GM12878 (cell line): Measurements from ENCODE around the gene TUFM. TPM values are rescaled to one million over a fixed set of nuclear protein-coding genes. Genes with fewer than 3 reads are reported as not detected.
A peak's percentile ranks its signal among the peaks of the same experiment; 100 is the strongest.

Experiments
- ATAC-seq: fragments of 200-7000 bp; cut with Tn5 transposase; 3 replicates; pipeline ENCODE4 v1.9.1; 2020; ENCODE audit warnings: mild to moderate bottlenecking, moderate library complexity
- BruUV-seq: library from RNA; stranded (reverse); fragments of 400-500 nt; replicated peaks from 2 replicates; lab custom pipeline; 2021; lab: Mats Ljungman, UMichigan
- CTCF ChIA-PET: fragments of 300-600 bp; sonication (Branson Sonifier 250); formaldehyde crosslinking; extraction: SDS; loops from one replicate; lab custom pipeline; 2021; ENCODE audit warnings: inconsistent platforms; lab: Yijun Ruan, JAX
- POLR2A ChIA-PET: fragments of 350-600 bp; formaldehyde crosslinking; extraction: SDS; loops from one replicate; lab custom pipeline; 2021; ENCODE audit warnings: inconsistent platforms; lab: Charles Lee
- RAD21 ChIA-PET: fragments of 300-600 bp; sonication (Branson Sonifier 250); formaldehyde crosslinking; loops from one replicate; lab custom pipeline; 2023; ENCODE audit warnings: antibody characterized with exemption; ENCODE audit not compliant: unreplicated experiment; lab: Charles Lee
- SMC1A ChIA-PET: fragments of 300-600 bp; sonication (Branson Sonifier 250); formaldehyde crosslinking; loops from one replicate; lab custom pipeline; 2023; ENCODE audit not compliant: unreplicated experiment, uncharacterized antibody; lab: Charles Lee
- DNase-seq: peaks from one replicate; pipeline ENCODE4 v3.0.0-alpha.2; 2011; ENCODE audit warnings: low read depth, low spot score
- FAIRE-seq: peaks from 3 replicates; lab custom pipeline; 2011; peaks lifted over from hg19 to GRCh38; lab: Jason Lieb, UNC
- H2AFZ ChIP-seq: 2 replicates; pipeline ENCODE4 v1.6.0; 2011; ENCODE audit warnings: low read depth, low read length, control low read depth; ENCODE audit not compliant: control insufficient read depth
- H3K27ac ChIP-seq: 2 replicates; pipeline ENCODE4 v1.5.1; 2011; ENCODE audit warnings: control low read depth; ENCODE audit not compliant: control insufficient read depth, insufficient read depth
- H3K27me3 ChIP-seq, 2 experiments: replicated peaks in 1 of 2; 2 replicates each; pipeline versions ENCODE4 v1.6.0 to v1.6.1; 2011; ENCODE audit warnings: low read length in 1 of 2; ENCODE audit not compliant: control insufficient read depth in 2 of 2, insufficient read depth in 2 of 2
- H3K36me3 ChIP-seq, 2 experiments: 2 replicates each; pipeline ENCODE4 v1.5.1; 2011; ENCODE audit warnings: low read length in 1 of 2; ENCODE audit not compliant: control insufficient read depth in 2 of 2, insufficient read depth in 2 of 2
- H3K4me1 ChIP-seq: 2 replicates; pipeline ENCODE4 v1.6.1; 2011; ENCODE audit warnings: mild to moderate bottlenecking, low read length, moderate library complexity, mixed read lengths; ENCODE audit not compliant: control insufficient read depth, insufficient read depth
- H3K4me2 ChIP-seq: 2 replicates; pipeline ENCODE4 v1.6.0; 2011; ENCODE audit warnings: control low read depth; ENCODE audit not compliant: control insufficient read depth, insufficient read depth
- H3K4me3 ChIP-seq: fragments of 200-600 bp; sonication (generic); 2 replicates; pipeline ENCODE4 v1.5.1; 2016
- H3K79me2 ChIP-seq: 2 replicates; pipeline ENCODE4 v1.6.0; 2011; ENCODE audit warnings: low read length; ENCODE audit not compliant: control insufficient read depth, insufficient read depth
- H3K9ac ChIP-seq: 2 replicates; pipeline ENCODE4 v1.8.0; 2011; ENCODE audit warnings: low read length, control low read depth, mixed read lengths; ENCODE audit not compliant: control insufficient read depth, insufficient read depth
- H3K9me3 ChIP-seq: replicated peaks from 3 replicates; pipeline ENCODE4 v1.5.1; 2011; ENCODE audit warnings: mild to moderate bottlenecking, low read length; ENCODE audit not compliant: control insufficient read depth, insufficient read depth
- H4K20me1 ChIP-seq: 2 replicates; pipeline ENCODE4 v1.6.0; 2011; ENCODE audit not compliant: control insufficient read depth, insufficient read depth
- BMI1 ChIP-seq: fragments of 450-650 bp; IDR thresholded peaks from 2 replicates; pipeline ENCODE4 v1.6.1; 2016; ENCODE audit warnings: mild to moderate bottlenecking, moderate library complexity, borderline replicate concordance
- CBX3 ChIP-seq: fragments of 200-600 bp; sonication (generic); IDR thresholded peaks from 2 replicates; pipeline ENCODE4 v1.6.1; 2016; ENCODE audit warnings: low read depth, borderline replicate concordance
- FOS ChIP-seq: IDR thresholded peaks from 3 replicates; pipeline ENCODE4 v1.6.1; 2011; ENCODE audit warnings: borderline replicate concordance; ENCODE audit not compliant: insufficient read length; ENCODE audit errors: extremely low read depth
- FOXK2 ChIP-seq: fragments of 450-650 bp; IDR thresholded peaks from 2 replicates; pipeline ENCODE4 v1.6.1; 2017; ENCODE audit warnings: mild to moderate bottlenecking, moderate library complexity
- FOXM1 ChIP-seq: IDR thresholded peaks from 2 replicates; pipeline ENCODE4 v1.6.1; 2012; ENCODE audit warnings: low read depth, mild to moderate bottlenecking, inconsistent platforms, low read length, moderate library complexity
- IKZF1 ChIP-seq: fragments of 450-650 bp; conservative IDR thresholded peaks from 2 replicates; pipeline ENCODE4 v1.6.1; 2017; ENCODE audit warnings: antibody characterized with exemption, mild to moderate bottlenecking
- LARP7 ChIP-seq: fragments of 450-650 bp; IDR thresholded peaks from 2 replicates; pipeline ENCODE4 v1.6.1; 2017; ENCODE audit warnings: mild to moderate bottlenecking
- MEF2B ChIP-seq: fragments of 450-650 bp; IDR thresholded peaks from 2 replicates; pipeline ENCODE4 v1.6.1; 2018; ENCODE audit warnings: mild to moderate bottlenecking, moderate library complexity; ENCODE audit not compliant: partially characterized antibody, poor library complexity, severe bottlenecking
- NFXL1 ChIP-seq: fragments of 450-650 bp; IDR thresholded peaks from 2 replicates; pipeline ENCODE4 v1.6.1; 2017; ENCODE audit warnings: antibody characterized with exemption, mild to moderate bottlenecking, borderline replicate concordance
- NFYB ChIP-seq: IDR thresholded peaks from 2 replicates; pipeline ENCODE4 v1.6.1; 2011; ENCODE audit warnings: low read depth, mild to moderate bottlenecking, low read length, improper control_type of control experiment, moderate library complexity; ENCODE audit not compliant: insufficient read depth
- NR2C2 ChIP-seq: IDR thresholded peaks from 2 replicates; pipeline ENCODE4 v1.6.1; 2011; ENCODE audit warnings: borderline replicate concordance, low read depth; ENCODE audit not compliant: control insufficient read depth, insufficient read length
- NRF1 ChIP-seq: conservative IDR thresholded peaks from 2 replicates; pipeline ENCODE4 v1.6.1; 2011; ENCODE audit warnings: mild to moderate bottlenecking, low read depth, low read length, improper control_type of control experiment
- PML ChIP-seq: IDR thresholded peaks from 2 replicates; pipeline ENCODE4 v1.6.1; 2012; ENCODE audit warnings: low read length, inconsistent platforms
- RELA ChIP-seq: fragments of 450-650 bp; IDR thresholded peaks from 2 replicates; pipeline ENCODE4 v1.8.0; 2014; ENCODE audit warnings: borderline replicate concordance; ENCODE audit not compliant: partially characterized antibody
- SIN3A ChIP-seq: IDR thresholded peaks from 2 replicates; pipeline ENCODE4 v1.6.1; 2012; ENCODE audit warnings: low read depth, low read length, improper control_type of control experiment
- SRF ChIP-seq, 2 experiments: IDR thresholded peaks; 2 replicates each; pipeline ENCODE4 v1.6.1; 2011; ENCODE audit warnings: low read depth in 2 of 2, low read length in 2 of 2, mild to moderate bottlenecking in 1 of 2, moderate library complexity in 1 of 2
- TAF1 ChIP-seq: IDR thresholded peaks from 2 replicates; pipeline ENCODE4 v1.6.1; 2011; ENCODE audit warnings: mild to moderate bottlenecking, low read depth, low read length, borderline replicate concordance
- ZBED1 ChIP-seq: IDR thresholded peaks from 2 replicates; pipeline ENCODE4 v1.6.1; 2016; ENCODE audit warnings: borderline replicate concordance
- ZNF207 ChIP-seq: fragments of 450-650 bp; IDR thresholded peaks from 2 replicates; pipeline ENCODE4 v1.6.1; 2014; ENCODE audit warnings: antibody characterized with exemption, mild to moderate bottlenecking, borderline replicate concordance
- ZNF24 ChIP-seq: fragments of 450-650 bp; IDR thresholded peaks from 2 replicates; pipeline ENCODE4 v1.6.1; 2017; ENCODE audit warnings: antibody characterized with exemption, mild to moderate bottlenecking
- WGBS: methylation state at CpG from one replicate; pipeline ENCODE4 v1.1.6; 2016; ENCODE audit warnings: low lambda C conversion rate; ENCODE audit not compliant: insufficient replicate concordance, insufficient coverage; ENCODE audit errors: missing lambda C conversion rate; 5-methylcytosine and 5-hydroxymethylcytosine counted together
- in situ Hi-C: fragments of 300-500 bp; cut with MboI; formaldehyde crosslinking; loops from 9 replicates; pipeline ENCODE4 v1.14.3; 2018; ENCODE audit warnings: mixed read lengths
- intact Hi-C: fragments of 100-400 bp; cut with micrococcal nuclease; formaldehyde crosslinking; loops from one replicate; pipeline ENCODE4 v1.14.2; 2022; ENCODE audit not compliant: unreplicated experiment
- polyA plus RNA-seq, 11 experiments: library from polyadenylated mRNA; depleted of rRNA in 4 of 11; unstranded in 6 of 11; stranded (reverse) in 5 of 11; fragments of >200 nt; fragmentation: Nextera tagmentation in 4 of 11; fragmentation: Illumina TruSeq in 1 of 11; extraction: Ambion mirVana in 4 of 11; extraction: Trizol in 1 of 11; gene quantifications; 1 replicate in 1 of 11; 2 replicates in 10 of 11; pipeline versions ENCODE4 v1.2.1 to v1.2.3, GENCODE V29; 2011 to 2016; ENCODE audit warnings: inconsistent platforms in 2 of 11, missing spikeins in 2 of 11, low read depth in 1 of 11
- total RNA-seq, 4 experiments: library from RNA; depleted of rRNA in 3 of 4; stranded (reverse); fragments of >200 nt in 3 of 4; fragmentation: Illumina TruSeq in 1 of 4; extraction: Trizol in 1 of 4; gene quantifications; 2 replicates each; pipeline versions ENCODE4 v1.2.1 to v1.2.3, GENCODE V29; 2013 to 2021

The TUFM gene
- total and polyA plus RNA-seq, 10 of the 15 experiments (the other 5 are each of a cell fraction or from before 2014, with no cell fraction given): 23.4 to 354 (median 182) TPM

DNA sequence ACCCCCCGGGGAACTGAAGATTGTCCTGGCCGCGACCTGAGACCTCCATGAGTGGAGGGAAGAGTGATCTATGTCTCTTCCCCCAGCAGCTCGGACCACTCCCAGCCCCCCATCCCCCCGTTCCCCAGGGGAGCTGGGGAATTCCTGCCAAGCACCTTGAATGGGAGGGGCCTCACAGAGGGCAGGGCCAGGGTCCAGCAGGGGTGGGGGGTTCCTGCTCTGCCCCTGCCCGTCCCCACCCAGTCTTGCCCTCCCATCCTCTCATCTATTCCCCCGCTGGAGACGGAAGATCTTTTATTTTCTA is 9.4 kb downstream of the TUFM start:
- H3K27me3 ChIP-seq: no peaks in the 10 kb centered on the region
- H3K4me2 ChIP-seq: no peak overlapping the region
- POLR2A ChIA-PET: no interaction called here
- CTCF ChIA-PET: interaction anchor here (1.1 to 1.5 kb wide), 3 partner anchors 9 to 108 kb away, joined by 4 to 5 read pairs (median 5); partner anchors contain the start of gene TUFM
- no peak overlapping the region for H3K27ac ChIP-seq
- SMC1A ChIA-PET: no interaction called here
- ATAC-seq: no peak
- TF ChIP-seq BMI1: no peak
- peak; percentile 67 for TF ChIP-seq MEF2B
- no peaks in the 10 kb centered on the region for H3K9me3 ChIP-seq
- H3K4me1 ChIP-seq: no peaks in the 10 kb centered on the region
- intact Hi-C loops: no loop called here
- 77% methylated on average over 6 of the region's 8 CpGs for WGBS
- in situ Hi-C loops: no loop called here
- H4K20me1 ChIP-seq: no peaks in the 10 kb centered on the region
- RAD21 ChIA-PET: no interaction called here
- no peak overlapping the region for H2AFZ ChIP-seq
- no peak overlapping the region for H3K4me3 ChIP-seq
- BruUV-seq: no TSS peak
- no peaks in the 10 kb centered on the region for H3K79me2 ChIP-seq
- peaks cover 40 to 45% of the 10 kb centered on the region in 2 experiments for H3K36me3 ChIP-seq
- H3K9ac ChIP-seq: no peak overlapping the region
- no peak for FAIRE-seq
- DNase-seq: no peak

DNA sequence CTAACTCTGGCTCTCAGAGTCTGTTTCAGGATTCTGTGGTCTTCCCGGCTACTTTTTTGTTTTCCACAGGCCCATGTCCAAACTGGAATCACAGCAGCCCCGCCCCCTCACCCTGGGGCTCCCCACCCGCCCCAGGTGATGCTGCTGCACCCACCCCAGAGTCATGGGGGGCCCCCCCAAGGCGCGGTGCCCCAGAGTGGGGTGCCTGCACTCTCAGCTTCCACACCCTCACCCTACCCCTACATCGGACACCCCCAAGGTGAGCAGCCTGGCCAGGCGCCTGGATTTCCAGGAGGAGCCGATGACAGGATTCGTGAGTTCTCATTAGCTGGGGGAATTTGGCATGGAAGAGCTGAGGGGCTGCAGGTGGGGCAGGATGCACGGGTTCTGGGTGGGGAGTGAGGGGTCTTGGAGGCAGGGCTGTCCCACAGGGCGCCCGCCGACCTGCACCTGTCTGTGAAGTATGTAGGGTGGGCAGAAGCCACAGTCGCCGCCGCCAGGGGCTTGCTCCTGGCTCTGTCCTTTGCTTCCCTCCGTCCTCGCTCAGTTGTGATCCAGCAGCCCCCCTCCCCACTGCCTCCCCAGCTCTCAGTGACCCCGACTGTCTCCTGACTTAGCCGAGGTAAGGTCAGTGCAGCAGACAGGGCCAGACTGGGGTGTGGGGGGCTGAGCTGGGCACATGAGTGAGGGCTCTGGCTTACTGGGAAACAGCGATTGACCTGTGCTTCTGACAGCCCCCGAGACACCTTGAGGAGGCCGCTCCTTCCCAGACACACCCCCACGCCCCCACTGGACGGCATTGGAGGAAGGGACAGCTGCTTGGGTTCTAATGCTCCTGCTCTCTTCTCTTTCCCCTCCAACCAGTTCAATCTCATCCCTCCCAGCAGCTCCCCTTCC is 10.0 kb downstream of the TUFM start:
- RAD21 ChIA-PET: no interaction called here
- no peaks in the 10 kb centered on the region for H3K4me1 ChIP-seq
- peaks cover 43 to 45% of the 10 kb centered on the region in 2 experiments for H3K36me3 ChIP-seq
- intact Hi-C loops: no loop called here
- POLR2A ChIA-PET: no interaction called here
- H3K27me3 ChIP-seq: no peaks in the 10 kb centered on the region
- CTCF ChIA-PET: interaction anchor here (1.1 to 1.5 kb wide), 3 partner anchors 9 to 109 kb away, joined by 4 to 5 read pairs (median 5); partner anchors contain the start of gene TUFM
- no peak overlapping the region for H3K4me2 ChIP-seq
- no peaks in the 10 kb centered on the region for H4K20me1 ChIP-seq
- SMC1A ChIA-PET: no interaction called here
- ATAC-seq: no peak
- in situ Hi-C loops: no loop called here
- H3K27ac ChIP-seq: no peak overlapping the region
- WGBS: 91% methylated on average over 22 of the region's 25 CpGs
- H3K79me2 ChIP-seq: no peaks in the 10 kb centered on the region
- H3K4me3 ChIP-seq: no peak overlapping the region
- BruUV-seq: TSS peak; percentile 29
- TF ChIP-seq NFYB (no peak), RELA (no peak), ZBED1 (no peak), IKZF1 (no peak), FOXM1 (no peak), NFXL1 (no peak), CBX3 (no peak), NRF1 (no peak), NR2C2 (no peak), PML (no peak), TAF1 (no peak), ZNF24 (no peak), SRF (IDR thresholded peaks at IDR 0.05; ENCODE audit: low read depth in 2 of 2, low read length in 2 of 2) (no peak), SIN3A (no peak), FOS (no peak), LARP7 (no peak), ZNF207 (no peak), FOXK2 (no peak)
- TF ChIP-seq, all 136 proteins: peak for 0
- no peak for DNase-seq
- no peak overlapping the region for H2AFZ ChIP-seq
- no peaks in the 10 kb centered on the region for H3K9me3 ChIP-seq
- FAIRE-seq: no peak
- H3K9ac ChIP-seq: no peak overlapping the region
